Glomerular endothelial cell (primary cell): ENCODE measurements around the gene CHD6. TPM values are rescaled to one million over a fixed set of nuclear protein-coding genes. Genes with fewer than 3 reads are reported as not detected.

Source experiments
- DNase-seq: peaks from one replicate; pipeline ENCODE4 v3.0.0-alpha.2; 2011; ENCODE audit warnings: low read depth, low spot score; ENCODE audit errors: extremely low read depth
- total RNA-seq: library from RNA; depleted of rRNA; stranded (reverse); fragments of >200 nt; gene quantifications from 2 replicates; pipeline ENCODE4 v1.2.3, GENCODE V29; 2015

CHD6 gene
- total RNA-seq, 1 donor from 2014 or later: 25.5 TPM

GRCh38 chr20:41476013-41476441 is 142.2 kb downstream of the CHD6 start:
- DNase-seq: peak; percentile 50

- DNase-seq: no peak
Measured at GRCh38 chr20:41475503-41475902, 142.7 kb downstream of the CHD6 start.

GRCh38 chr20:41470362-41471095 is 147.6 kb downstream of the CHD6 start:
- no peak for DNase-seq

- DNase-seq: no peak
Measured at GRCh38 chr20:41469868-41470267, 148.3 kb downstream of the CHD6 start.

- DNase-seq: no peak
Measured at GRCh38 chr20:41468994-41469600, 149.1 kb downstream of the CHD6 start.

GRCh38 chr20:41467690-41468089 is 150.5 kb downstream of the CHD6 start:
- no peak for DNase-seq

GRCh38 chr20:41467220-41467619 is 151.0 kb downstream of the CHD6 start:
- DNase-seq: no peak

- no peak for DNase-seq
Measured at GRCh38 chr20:41463567-41463966, 154.6 kb downstream of the CHD6 start.

GRCh38 chr20:41462372-41463161 is 155.6 kb downstream of the CHD6 start:
- no peak for DNase-seq

- DNase-seq: no peak
Measured at GRCh38 chr20:41458761-41459160, 159.4 kb downstream of the CHD6 start.

GRCh38 chr20:41457173-41457857 is 160.9 kb downstream of the CHD6 start:
- no peak for DNase-seq

GRCh38 chr20:41456351-41456750 is 161.8 kb downstream of the CHD6 start:
- no peak for DNase-seq

GRCh38 chr20:41454250-41454649 is 163.9 kb downstream of the CHD6 start:
- no peak for DNase-seq

GRCh38 chr20:41453010-41453950 is 164.9 kb downstream of the CHD6 start:
- DNase-seq: no peak

- DNase-seq: no peak
Measured at GRCh38 chr20:41452226-41452625, 166.0 kb downstream of the CHD6 start.

GRCh38 chr20:41447006-41447405 is 171.2 kb downstream of the CHD6 start:
- DNase-seq: no peak

GRCh38 chr20:41446456-41446855 is 171.7 kb downstream of the CHD6 start:
- no peak for DNase-seq

GRCh38 chr20:41444821-41445220 is 173.4 kb downstream of the CHD6 start:
- DNase-seq: no peak

GRCh38 chr20:41443691-41444090 is 174.5 kb downstream of the CHD6 start:
- DNase-seq: no peak

GRCh38 chr20:41440882-41441281 is 177.3 kb downstream of the CHD6 start:
- no peak for DNase-seq
